BLaER1 (cell line): ENCODE measurements around the gene USP32.
"Not testable (repeated sequence)": the region's sequence is repeated elsewhere in the genome, so short reads cannot be mapped to it uniquely, and the experiment has no call there.

Experiments
- H3K27ac ChIP-seq: shearing (Covaris generic); formaldehyde crosslinking; 2 replicates; pipeline ENCODE4 v1.8.1; 2022
- H3K27me3 ChIP-seq: shearing (Covaris generic); formaldehyde crosslinking; 2 replicates; pipeline ENCODE4 v1.8.1; 2022
- H3K36me3 ChIP-seq: shearing (Covaris generic); formaldehyde crosslinking; 2 replicates; pipeline ENCODE4 v1.8.1; 2022
- H3K4me1 ChIP-seq: shearing (Covaris generic); formaldehyde crosslinking; 2 replicates; pipeline ENCODE4 v1.8.1; 2022
- H3K4me2 ChIP-seq: shearing (Covaris generic); formaldehyde crosslinking; 2 replicates; pipeline ENCODE4 v1.8.1; 2022
- H3K4me3 ChIP-seq: shearing (Covaris generic); formaldehyde crosslinking; 2 replicates; pipeline ENCODE4 v1.8.1; 2022
- H3K9ac ChIP-seq: shearing (Covaris generic); formaldehyde crosslinking; 2 replicates; pipeline ENCODE4 v1.8.1; 2022
- H3K9me3 ChIP-seq: shearing (Covaris generic); formaldehyde crosslinking; 2 replicates; pipeline ENCODE4 v1.8.1; 2022
- H4K20me1 ChIP-seq: shearing (Covaris generic); formaldehyde crosslinking; 2 replicates; pipeline ENCODE4 v1.8.1; 2022
- Cebpa-rat ChIP-seq: shearing (Covaris generic); IDR thresholded peaks from 2 replicates; pipeline ENCODE4 v1.8.1; 2022

Gene USP32, protein sequence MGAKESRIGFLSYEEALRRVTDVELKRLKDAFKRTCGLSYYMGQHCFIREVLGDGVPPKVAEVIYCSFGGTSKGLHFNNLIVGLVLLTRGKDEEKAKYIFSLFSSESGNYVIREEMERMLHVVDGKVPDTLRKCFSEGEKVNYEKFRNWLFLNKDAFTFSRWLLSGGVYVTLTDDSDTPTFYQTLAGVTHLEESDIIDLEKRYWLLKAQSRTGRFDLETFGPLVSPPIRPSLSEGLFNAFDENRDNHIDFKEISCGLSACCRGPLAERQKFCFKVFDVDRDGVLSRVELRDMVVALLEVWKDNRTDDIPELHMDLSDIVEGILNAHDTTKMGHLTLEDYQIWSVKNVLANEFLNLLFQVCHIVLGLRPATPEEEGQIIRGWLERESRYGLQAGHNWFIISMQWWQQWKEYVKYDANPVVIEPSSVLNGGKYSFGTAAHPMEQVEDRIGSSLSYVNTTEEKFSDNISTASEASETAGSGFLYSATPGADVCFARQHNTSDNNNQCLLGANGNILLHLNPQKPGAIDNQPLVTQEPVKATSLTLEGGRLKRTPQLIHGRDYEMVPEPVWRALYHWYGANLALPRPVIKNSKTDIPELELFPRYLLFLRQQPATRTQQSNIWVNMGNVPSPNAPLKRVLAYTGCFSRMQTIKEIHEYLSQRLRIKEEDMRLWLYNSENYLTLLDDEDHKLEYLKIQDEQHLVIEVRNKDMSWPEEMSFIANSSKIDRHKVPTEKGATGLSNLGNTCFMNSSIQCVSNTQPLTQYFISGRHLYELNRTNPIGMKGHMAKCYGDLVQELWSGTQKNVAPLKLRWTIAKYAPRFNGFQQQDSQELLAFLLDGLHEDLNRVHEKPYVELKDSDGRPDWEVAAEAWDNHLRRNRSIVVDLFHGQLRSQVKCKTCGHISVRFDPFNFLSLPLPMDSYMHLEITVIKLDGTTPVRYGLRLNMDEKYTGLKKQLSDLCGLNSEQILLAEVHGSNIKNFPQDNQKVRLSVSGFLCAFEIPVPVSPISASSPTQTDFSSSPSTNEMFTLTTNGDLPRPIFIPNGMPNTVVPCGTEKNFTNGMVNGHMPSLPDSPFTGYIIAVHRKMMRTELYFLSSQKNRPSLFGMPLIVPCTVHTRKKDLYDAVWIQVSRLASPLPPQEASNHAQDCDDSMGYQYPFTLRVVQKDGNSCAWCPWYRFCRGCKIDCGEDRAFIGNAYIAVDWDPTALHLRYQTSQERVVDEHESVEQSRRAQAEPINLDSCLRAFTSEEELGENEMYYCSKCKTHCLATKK (N-terminal part only)

GRCh38 chr17:60392042-60392844, at the start of gene USP32:
Gene USP32 (minus strand): TSS chr17:60392133. CDS start chr17:60391939, 194 bp downstream.
- Histone ChIP-seq H3K4me2 (peak within 1 kb of the TSS; percentile 87), H3K27me3 (no peaks in the 10 kb centered on the region), H3K4me1 (peaks cover 50% of the 10 kb centered on the region), H3K4me3 (peak within 1 kb of the TSS; percentile 93), H3K9ac (peak within 1 kb of the TSS; percentile 94), H4K20me1 (peaks cover 35% of the 10 kb centered on the region), H3K9me3 (no peaks in the 10 kb centered on the region), H3K36me3 (no peaks in the 10 kb centered on the region), H3K27ac (peak within 1 kb of the TSS; percentile 92)
- no peak for TF ChIP-seq Cebpa-rat

GRCh38 chr17:60439501-60439900, 47.6 kb upstream of the USP32 start:
- H3K27me3 ChIP-seq: no peaks in the 10 kb centered on the region
- no peaks in the 10 kb centered on the region for H3K4me1 ChIP-seq
- H4K20me1 ChIP-seq: no peaks in the 10 kb centered on the region
- H3K27ac ChIP-seq: no peak overlapping the region
- no peak overlapping the region for H3K4me2 ChIP-seq
- H3K9ac ChIP-seq: no peak overlapping the region
- no peak for TF ChIP-seq Cebpa-rat
- H3K9me3 ChIP-seq: no peaks in the 10 kb centered on the region
- 0 out of 2 replicates have a peak, but pooled peaks cover 5% of the 10 kb centered on the region for H3K36me3 ChIP-seq
- H3K4me3 ChIP-seq: no peak overlapping the region

DNA sequence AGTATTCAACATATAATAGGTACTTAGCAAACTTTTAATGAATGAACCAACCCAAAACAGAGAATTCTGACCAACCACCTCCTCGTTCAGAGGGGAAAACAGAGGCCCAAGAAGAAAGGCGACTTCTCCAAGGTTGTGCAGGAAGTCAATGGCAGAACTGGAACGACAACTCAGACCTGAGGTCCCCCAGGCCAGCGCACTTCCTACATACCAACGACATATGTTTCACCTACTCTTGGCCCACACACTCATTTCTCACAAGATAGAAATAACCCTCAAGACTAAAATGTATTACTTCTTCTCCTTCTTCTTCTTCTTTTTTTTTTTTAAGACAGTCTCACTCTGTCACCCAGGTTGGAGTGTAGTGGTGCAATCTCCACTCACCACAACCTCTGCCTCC, 44.7 kb upstream of the USP32 start:
- H3K4me1 ChIP-seq: no peaks in the 10 kb centered on the region
- H3K9me3 ChIP-seq: peaks cover 25% of the 10 kb centered on the region
- H4K20me1 ChIP-seq: no peaks in the 10 kb centered on the region
- no peaks in the 10 kb centered on the region for H3K27me3 ChIP-seq
- H3K4me2 ChIP-seq: no peak overlapping the region
- H3K4me3 ChIP-seq: no peak overlapping the region
- TF ChIP-seq Cebpa-rat: no peak
- no peak overlapping the region for H3K27ac ChIP-seq
- H3K36me3 ChIP-seq: no peaks in the 10 kb centered on the region
- H3K9ac ChIP-seq: no peak overlapping the region

DNA sequence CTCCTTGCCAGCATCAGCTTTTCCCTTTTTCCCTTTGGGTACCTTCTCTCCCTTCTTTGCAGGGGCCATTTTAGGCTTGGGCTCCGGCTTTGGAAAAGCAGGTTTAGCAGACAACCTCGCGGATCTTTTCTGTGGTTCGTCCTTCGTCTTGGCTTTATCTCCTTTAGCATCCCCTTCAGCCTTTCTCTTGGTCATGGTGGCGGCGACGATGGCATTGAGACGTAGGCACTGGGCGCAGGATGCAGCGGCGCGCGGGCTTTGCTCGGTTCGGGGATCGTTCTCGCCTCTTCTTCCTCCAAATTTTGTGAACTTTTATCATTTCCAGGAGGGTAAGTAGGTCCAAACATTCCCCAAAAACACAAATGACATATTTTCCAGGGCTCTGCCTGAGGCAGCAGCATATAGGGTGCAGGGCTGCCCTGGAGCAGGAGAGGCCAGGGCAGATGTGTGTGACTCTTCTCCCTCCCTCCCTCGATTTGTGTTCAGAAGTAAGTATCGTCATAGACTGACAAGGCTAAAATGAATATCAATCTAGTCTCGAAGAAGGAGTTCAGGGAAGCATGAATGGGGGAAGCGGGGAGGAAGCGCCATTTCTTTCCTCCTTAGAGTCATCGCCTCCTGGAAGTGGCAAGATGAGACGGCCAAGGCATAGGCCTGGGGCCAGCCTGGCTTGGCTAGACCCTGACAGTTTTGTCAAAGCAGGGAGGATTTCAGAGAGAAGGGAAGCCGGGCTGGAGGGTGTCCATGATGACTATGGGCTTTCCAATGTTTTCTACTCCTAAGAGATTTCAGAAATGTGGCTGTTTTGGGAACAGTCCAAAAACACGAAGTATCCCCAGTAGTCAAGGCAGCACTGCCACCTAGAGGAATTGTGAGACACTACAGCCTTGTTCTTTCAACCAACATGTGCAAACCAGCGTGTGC, 43.6 kb upstream of the USP32 start:
- no peak overlapping the region for H3K9ac ChIP-seq
- H3K9me3 ChIP-seq: peaks cover 28% of the 10 kb centered on the region
- TF ChIP-seq Cebpa-rat: no peak
- H4K20me1 ChIP-seq: no peaks in the 10 kb centered on the region
- no peak overlapping the region for H3K27ac ChIP-seq
- H3K4me3 ChIP-seq: no peak overlapping the region
- no peak overlapping the region for H3K4me2 ChIP-seq
- no peaks in the 10 kb centered on the region for H3K36me3 ChIP-seq
- H3K4me1 ChIP-seq: no peaks in the 10 kb centered on the region
- H3K27me3 ChIP-seq: no peaks in the 10 kb centered on the region

GRCh38 chr17:60433021-60433997, 41.4 kb upstream of the USP32 start:
- H3K9ac ChIP-seq, H3K27me3 ChIP-seq, H3K36me3 ChIP-seq: not testable (repeated sequence)

DNA sequence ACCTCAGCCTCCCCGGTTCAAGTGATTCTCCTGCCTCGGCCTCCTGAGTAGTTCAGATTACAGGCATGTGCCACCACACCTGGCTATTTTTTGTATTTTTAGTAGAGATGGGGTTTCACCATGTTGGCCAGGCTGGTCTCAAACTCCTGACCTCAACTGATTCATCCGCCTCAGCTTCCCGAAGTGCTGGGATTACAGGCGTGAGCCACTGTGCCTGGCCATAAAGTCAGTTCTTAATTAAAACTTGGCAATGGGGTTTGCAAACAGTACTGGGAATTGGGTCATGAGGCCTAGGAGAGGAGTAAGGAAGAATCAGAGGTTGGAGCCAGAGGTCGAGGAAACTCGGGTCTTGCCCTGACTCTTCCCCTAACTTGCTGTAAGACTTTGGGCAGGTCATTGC, 38.6 kb upstream of the USP32 start:
- Histone ChIP-seq H3K9me3 (peaks cover 28% of the 10 kb centered on the region), H3K4me1 (peaks cover 10% of the 10 kb centered on the region; the same call in 1 of the 2 replicates)
- not testable (repeated sequence) for H3K36me3 ChIP-seq, H4K20me1 ChIP-seq, H3K4me2 ChIP-seq, H3K27ac ChIP-seq, H3K27me3 ChIP-seq, H3K4me3 ChIP-seq, H3K9ac ChIP-seq

More at GRCh38 chr17:60433021-60433997, 41.4 kb upstream of the USP32 start:
- not testable (repeated sequence) for H3K4me3 ChIP-seq, H3K4me2 ChIP-seq, H3K27ac ChIP-seq, H4K20me1 ChIP-seq, H3K4me1 ChIP-seq
- H3K9me3 ChIP-seq: peaks cover 28% of the 10 kb centered on the region

DNA sequence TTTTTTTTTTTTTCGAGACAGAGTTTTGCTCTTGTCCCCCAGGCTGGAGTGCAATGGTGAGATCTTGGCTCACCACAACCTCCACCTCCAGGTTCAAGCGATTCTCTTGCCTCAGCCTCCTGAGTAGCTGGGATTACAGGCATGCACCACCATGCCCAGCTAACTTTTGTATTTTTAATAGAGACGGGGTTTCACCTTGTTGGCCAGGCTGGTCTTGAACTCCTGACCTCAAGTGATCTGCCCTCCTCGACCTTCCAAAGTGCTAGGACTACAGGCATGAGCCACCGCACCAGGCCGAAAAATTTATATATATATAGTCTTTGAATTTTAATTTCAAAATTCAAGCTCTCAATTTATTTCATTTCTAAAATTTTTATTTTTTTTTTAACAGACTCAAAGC, 36.6 kb upstream of the USP32 start:
- H3K9ac ChIP-seq, H3K36me3 ChIP-seq, H3K27me3 ChIP-seq, H3K4me2 ChIP-seq, H3K27ac ChIP-seq, H3K4me3 ChIP-seq, H4K20me1 ChIP-seq: not testable (repeated sequence)
- H3K4me1 ChIP-seq: peaks cover 10% of the 10 kb centered on the region; the same call in 1 of the 2 replicates
- H3K9me3 ChIP-seq: peaks cover 22% of the 10 kb centered on the region
